Fibroblast of lung (primary cell): ENCODE data around the gene NRXN2. TPM values are rescaled to one million over a fixed set of nuclear protein-coding genes. Genes with fewer than 3 reads are reported as not detected.
"Not testable (repeated sequence)": the region's sequence is repeated elsewhere in the genome, so short reads cannot be mapped to it uniquely, and the experiment has no call there.

Experiments used
- DNase-seq, 2 donors: peaks; one replicate each; pipeline versions ENCODE4 v3.0.0 to v3.0.0-alpha.2; 2010; ENCODE audit warnings: low read depth in 2 of 2
- H2AFZ ChIP-seq: 2 replicates; pipeline ENCODE4 v1.5.1; 2012; ENCODE audit warnings: low read length, control low read depth, inconsistent platforms
- H3K27ac ChIP-seq: 2 replicates; pipeline ENCODE4 v1.5.1; 2011; ENCODE audit warnings: low read length, control low read depth; ENCODE audit not compliant: insufficient read depth
- H3K27me3 ChIP-seq: 2 replicates; pipeline ENCODE4 v1.5.1; 2011; ENCODE audit warnings: mild to moderate bottlenecking, low read length; ENCODE audit not compliant: control insufficient read depth, insufficient read depth
- H3K36me3 ChIP-seq: 2 replicates; pipeline ENCODE4 v1.5.1; 2011; ENCODE audit warnings: low read length; ENCODE audit not compliant: control insufficient read depth, insufficient read depth
- H3K4me1 ChIP-seq: 2 replicates; pipeline ENCODE4 v1.5.1; 2011; ENCODE audit warnings: low read length; ENCODE audit not compliant: control insufficient read depth, insufficient read depth; ENCODE audit errors: extremely low read depth
- H3K4me2 ChIP-seq: 2 replicates; pipeline ENCODE4 v1.5.1; 2011; ENCODE audit warnings: low read length, control low read depth; ENCODE audit not compliant: insufficient read depth; ENCODE audit errors: extremely low read depth
- H3K4me3 ChIP-seq, 4 experiments: fragments of 200-600 bp in 1 of 4; sonication (generic) in 1 of 4; replicated peaks in 1 of 4; 2 replicates each; pipeline ENCODE4 v1.5.1; 2011 to 2016; ENCODE audit warnings: low read length in 4 of 4, low read depth in 3 of 4, mild to moderate bottlenecking in 3 of 4, control low read depth in 2 of 4, inconsistent platforms in 1 of 4, mixed read lengths in 1 of 4; ENCODE audit not compliant: insufficient read depth in 1 of 4; ENCODE audit errors: control extremely low read depth in 1 of 4
- H3K79me2 ChIP-seq: 2 replicates; pipeline ENCODE4 v1.5.1; 2012; ENCODE audit warnings: mild to moderate bottlenecking, low read length, inconsistent platforms; ENCODE audit not compliant: control insufficient read depth, insufficient read depth
- H3K9ac ChIP-seq: 2 replicates; pipeline ENCODE4 v1.5.1; 2011; ENCODE audit warnings: mild to moderate bottlenecking, low read length, control low read depth; ENCODE audit not compliant: insufficient read depth
- H3K9me3 ChIP-seq: 2 replicates; pipeline ENCODE4 v1.5.1; 2012; ENCODE audit warnings: low read depth, low read length; ENCODE audit not compliant: control insufficient read depth, insufficient read depth
- H4K20me1 ChIP-seq: 2 replicates; pipeline ENCODE4 v1.5.1; 2011; ENCODE audit warnings: low read length; ENCODE audit not compliant: control insufficient read depth, insufficient read depth; ENCODE audit errors: extremely low read depth
- EZH2 ChIP-seq: IDR thresholded peaks from 2 replicates; pipeline ENCODE4 v1.5.1; 2012; ENCODE audit warnings: low read length, control low read depth, mild to moderate bottlenecking; ENCODE audit errors: missing control alignments
- polyA plus RNA-seq, 2 donors: library from polyadenylated mRNA; depleted of rRNA in 1 of 2; stranded (reverse) in 1 of 2; unstranded in 1 of 2; fragments of >200 nt; gene quantifications; 2 replicates each; pipeline ENCODE4 v1.2.1, GENCODE V29; 2011 to 2012; ENCODE audit warnings: missing spikeins in 1 of 2
- total RNA-seq: library from RNA; depleted of rRNA; stranded (reverse); fragments of >200 nt; gene quantifications from 2 replicates; pipeline ENCODE4 v1.2.1, GENCODE V29; 2014
- TF ChIP-seq, protein P1 (sequence below), 2 donors: IDR thresholded peaks in 1 of 2; conservative IDR thresholded peaks in 1 of 2; 1 replicate in 1 of 2; 2 replicates in 1 of 2; pipeline ENCODE4 v1.5.1; 2011 to 2012; ENCODE audit warnings: low read length in 2 of 2, control low read depth in 1 of 2, inconsistent platforms in 1 of 2, low read depth in 1 of 2, mild to moderate bottlenecking in 1 of 2

NRXN2 gene
- total and polyA plus RNA-seq, 2 donors (not counting 1 experiment from before 2014, with no cell fraction given), result under 0.01 to 0.75 TPM

- Histone ChIP-seq H3K9me3 (no peaks in the 10 kb centered on the region), H3K9ac (no peak overlapping the region), H2AFZ (no peak overlapping the region), H3K36me3 (no peaks in the 10 kb centered on the region), H3K4me2 (no peak overlapping the region), H3K79me2 (no peaks in the 10 kb centered on the region), H3K4me3 (no peak overlapping the region), H3K27ac (no peak overlapping the region), H3K4me1 (no peaks in the 10 kb centered on the region), H4K20me1 (no peaks in the 10 kb centered on the region), H3K27me3 (no peaks in the 10 kb centered on the region)
- TF ChIP-seq, protein P1, sequence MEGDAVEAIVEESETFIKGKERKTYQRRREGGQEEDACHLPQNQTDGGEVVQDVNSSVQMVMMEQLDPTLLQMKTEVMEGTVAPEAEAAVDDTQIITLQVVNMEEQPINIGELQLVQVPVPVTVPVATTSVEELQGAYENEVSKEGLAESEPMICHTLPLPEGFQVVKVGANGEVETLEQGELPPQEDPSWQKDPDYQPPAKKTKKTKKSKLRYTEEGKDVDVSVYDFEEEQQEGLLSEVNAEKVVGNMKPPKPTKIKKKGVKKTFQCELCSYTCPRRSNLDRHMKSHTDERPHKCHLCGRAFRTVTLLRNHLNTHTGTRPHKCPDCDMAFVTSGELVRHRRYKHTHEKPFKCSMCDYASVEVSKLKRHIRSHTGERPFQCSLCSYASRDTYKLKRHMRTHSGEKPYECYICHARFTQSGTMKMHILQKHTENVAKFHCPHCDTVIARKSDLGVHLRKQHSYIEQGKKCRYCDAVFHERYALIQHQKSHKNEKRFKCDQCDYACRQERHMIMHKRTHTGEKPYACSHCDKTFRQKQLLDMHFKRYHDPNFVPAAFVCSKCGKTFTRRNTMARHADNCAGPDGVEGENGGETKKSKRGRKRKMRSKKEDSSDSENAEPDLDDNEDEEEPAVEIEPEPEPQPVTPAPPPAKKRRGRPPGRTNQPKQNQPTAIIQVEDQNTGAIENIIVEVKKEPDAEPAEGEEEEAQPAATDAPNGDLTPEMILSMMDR (conservative IDR thresholded peaks at IDR 0.05 in 1 of 2, IDR thresholded peaks at IDR 0.05 in 1 of 2; ENCODE audit: low read depth in 1 of 2, low read length in 2 of 2), result no peak
- no peak for TF ChIP-seq EZH2
- no peak for DNase-seq
Measured at GRCh38 chr11:64597671-64598101, 125.3 kb downstream of the NRXN2 start.

DNA sequence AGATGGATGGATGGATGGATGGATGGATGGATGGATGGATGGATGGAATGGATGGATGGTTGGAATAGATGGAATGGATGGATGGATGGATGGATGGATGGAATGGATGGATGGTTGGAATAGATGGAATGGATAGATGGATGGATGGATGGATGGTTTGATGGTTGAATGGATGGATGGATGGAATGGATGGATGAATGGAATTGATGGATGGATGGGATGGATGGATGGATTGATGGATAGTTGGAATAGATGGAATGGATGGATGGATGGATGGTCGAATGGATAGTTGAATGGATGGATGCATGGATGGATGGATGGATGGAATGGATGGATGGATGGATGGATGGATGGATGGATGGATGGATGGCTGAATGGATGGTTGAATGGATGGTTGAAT is 127.1 kb downstream of the NRXN2 start:
- H4K20me1 ChIP-seq, H3K9me3 ChIP-seq, H3K79me2 ChIP-seq, H3K4me1 ChIP-seq, H3K27me3 ChIP-seq, H2AFZ ChIP-seq, H3K27ac ChIP-seq, H3K4me2 ChIP-seq, H3K36me3 ChIP-seq, DNase-seq, H3K4me3 ChIP-seq, H3K9ac ChIP-seq: not testable (repeated sequence)

DNA sequence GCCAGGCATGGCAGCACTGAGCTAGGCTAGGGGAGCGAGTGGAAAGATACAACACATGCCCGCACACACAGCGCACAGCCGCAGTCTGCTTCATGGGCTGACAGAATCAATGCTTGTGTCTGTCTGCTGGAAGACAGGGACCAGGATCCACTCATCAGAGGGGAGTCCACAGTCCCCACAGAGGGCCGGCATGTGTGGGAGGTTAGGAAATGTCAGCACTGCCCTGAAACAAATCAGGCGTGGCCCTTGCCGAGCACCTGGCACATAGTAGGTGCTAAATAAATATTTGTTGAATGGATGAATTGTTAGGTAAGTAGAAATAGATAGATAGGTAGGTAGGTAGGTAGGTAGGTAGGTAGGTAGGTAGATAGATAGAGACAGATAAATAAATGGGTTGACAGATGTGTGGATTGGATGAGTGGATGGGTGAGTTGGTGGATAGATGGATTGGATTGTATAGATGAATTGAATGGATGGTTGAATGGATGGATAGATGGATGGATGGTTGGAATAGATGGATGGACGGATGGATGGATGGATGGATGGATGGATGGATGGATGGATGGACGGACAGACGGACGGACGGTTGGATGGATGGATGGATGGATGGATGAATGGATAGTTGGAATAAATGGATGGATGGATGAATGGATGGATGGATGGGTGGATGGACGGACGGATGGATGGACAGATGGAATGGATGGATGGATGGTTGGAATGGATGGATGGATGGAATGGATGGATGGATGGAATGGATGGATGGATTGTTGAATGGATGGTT is 128.6 kb downstream of the NRXN2 start:
- H3K9me3 ChIP-seq, result no peaks in the 10 kb centered on the region
- TF ChIP-seq, protein P1 (conservative IDR thresholded peaks at IDR 0.05 in 1 of 2, IDR thresholded peaks at IDR 0.05 in 1 of 2; ENCODE audit: low read depth in 1 of 2, low read length in 2 of 2), result no peak
- TF ChIP-seq EZH2, result no peak
- no peaks in the 10 kb centered on the region for H3K36me3 ChIP-seq
- no peaks in the 10 kb centered on the region for H4K20me1 ChIP-seq
- H3K9ac ChIP-seq, result no peak overlapping the region
- no peak overlapping the region for H2AFZ ChIP-seq
- H3K4me1 ChIP-seq, result no peaks in the 10 kb centered on the region
- H3K4me2 ChIP-seq, result no peak overlapping the region
- no peak for DNase-seq
- H3K4me3 ChIP-seq, result no peak overlapping the region
- no peak overlapping the region for H3K27ac ChIP-seq
- H3K27me3 ChIP-seq, result no peaks in the 10 kb centered on the region
- H3K79me2 ChIP-seq, result no peaks in the 10 kb centered on the region
